ENCODE data around the gene SV2B. TPM values are rescaled to one million over a fixed set of nuclear protein-coding genes. Genes with fewer than 3 reads are reported as not detected.
A peak's percentile ranks its signal among the peaks of the same experiment; 100 is the strongest.

Gene SV2B
- total and polyA plus RNA-seq, 9 donors, result 2.6 to 4.6 (median 3.1) TPM

- WGBS (ENCODE audit: insufficient coverage), result 40% methylated on average over 1 of the region's 10 CpGs
- no peaks in the 10 kb centered on the region for H3K9me3 ChIP-seq (replicated peaks; ENCODE audit: control insufficient read depth, low read depth, low read length)
- H3K4me3 ChIP-seq (ENCODE audit: low read length), result no peak overlapping the region
- H3K4me1 ChIP-seq (ENCODE audit: control insufficient read depth, insufficient read depth, low read length), result no peaks in the 10 kb centered on the region
- no peaks in the 10 kb centered on the region for H3K36me3 ChIP-seq (ENCODE audit: control insufficient read depth, insufficient read depth, low read length)
- no peak overlapping the region for H3K27ac ChIP-seq (ENCODE audit: low read length)
- DNase-seq, result no peak
- H3K27me3 ChIP-seq (ENCODE audit: control insufficient read depth, insufficient read depth, low read length), result peaks cover 2% of the 10 kb centered on the region
These were observed 35.4 kb downstream of the SV2B start for GRCh38 chr15:91135201-91136130.

- peaks cover 2% of the 10 kb centered on the region for H3K27me3 ChIP-seq (ENCODE audit: control insufficient read depth, insufficient read depth, low read length)
- no peak for DNase-seq
These were observed 36.4 kb downstream of the SV2B start for GRCh38 chr15:91136386-91136923.

GRCh38 chr15:91140601-91141000 lies 40.5 kb downstream of the SV2B start:
- H3K4me1 ChIP-seq (ENCODE audit: control insufficient read depth, insufficient read depth, low read length), result no peaks in the 10 kb centered on the region
- no peak overlapping the region for H3K4me3 ChIP-seq (ENCODE audit: low read length)
- no peaks in the 10 kb centered on the region for H3K36me3 ChIP-seq (ENCODE audit: control insufficient read depth, insufficient read depth, low read length)
- 60% methylated on average over 1 of the region's 1 CpG for WGBS (ENCODE audit: insufficient coverage)
- no peaks in the 10 kb centered on the region for H3K9me3 ChIP-seq (replicated peaks; ENCODE audit: control insufficient read depth, low read depth, low read length)
- H3K27ac ChIP-seq (ENCODE audit: low read length), result no peak overlapping the region
- DNase-seq, result no peak
- peaks cover 5% of the 10 kb centered on the region for H3K27me3 ChIP-seq (ENCODE audit: control insufficient read depth, insufficient read depth, low read length)

More at GRCh38 chr15:91136386-91136923, 36.4 kb downstream of the SV2B start:
- no peak overlapping the region for H3K4me3 ChIP-seq (ENCODE audit: low read length)
- no peaks in the 10 kb centered on the region for H3K9me3 ChIP-seq (replicated peaks; ENCODE audit: control insufficient read depth, low read depth, low read length)
- H3K27ac ChIP-seq (ENCODE audit: low read length), result no peak overlapping the region
- H3K4me1 ChIP-seq (ENCODE audit: control insufficient read depth, insufficient read depth, low read length), result no peaks in the 10 kb centered on the region
- H3K36me3 ChIP-seq (ENCODE audit: control insufficient read depth, insufficient read depth, low read length), result no peaks in the 10 kb centered on the region
- 69% methylated on average over 8 of the region's 9 CpGs for WGBS (ENCODE audit: insufficient coverage)

- Histone ChIP-seq H3K36me3 (ENCODE audit: control insufficient read depth, insufficient read depth, low read length) (no peaks in the 10 kb centered on the region), H3K27ac (ENCODE audit: low read length) (no peak overlapping the region), H3K27me3 (ENCODE audit: control insufficient read depth, insufficient read depth, low read length) (peaks cover 5% of the 10 kb centered on the region), H3K4me3 (ENCODE audit: low read length) (no peak overlapping the region), H3K4me1 (ENCODE audit: control insufficient read depth, insufficient read depth, low read length) (no peaks in the 10 kb centered on the region), H3K9me3 (replicated peaks; ENCODE audit: control insufficient read depth, low read depth, low read length) (no peaks in the 10 kb centered on the region)
- peak; percentile 6 for DNase-seq
- WGBS (ENCODE audit: insufficient coverage), result 81% methylated on average over 3 of the region's 4 CpGs
These were observed 41.0 kb downstream of the SV2B start for GRCh38 chr15:91141097-91141496.

GRCh38 chr15:91142106-91142744 lies 42.2 kb downstream of the SV2B start:
- 82% methylated on average over 1 of the region's 1 CpG for WGBS (ENCODE audit: insufficient coverage)
- H3K4me1 ChIP-seq (ENCODE audit: control insufficient read depth, insufficient read depth, low read length), result no peaks in the 10 kb centered on the region
- H3K27ac ChIP-seq (ENCODE audit: low read length), result no peak overlapping the region

GRCh38 chr15:91142946-91143345 lies 42.9 kb downstream of the SV2B start:
- H3K27ac ChIP-seq (ENCODE audit: low read length), result no peak overlapping the region
- H3K4me3 ChIP-seq (ENCODE audit: low read length), result no peak overlapping the region
- no peaks in the 10 kb centered on the region for H3K4me1 ChIP-seq (ENCODE audit: control insufficient read depth, insufficient read depth, low read length)
- DNase-seq, result no peak
- H3K9me3 ChIP-seq (replicated peaks; ENCODE audit: control insufficient read depth, low read depth, low read length), result no peaks in the 10 kb centered on the region
- H3K36me3 ChIP-seq (ENCODE audit: control insufficient read depth, insufficient read depth, low read length), result no peaks in the 10 kb centered on the region
- 72% methylated on average over 7 of the region's 7 CpGs for WGBS (ENCODE audit: insufficient coverage)
- peaks cover 3% of the 10 kb centered on the region for H3K27me3 ChIP-seq (ENCODE audit: control insufficient read depth, insufficient read depth, low read length)

More at GRCh38 chr15:91142106-91142744, 42.2 kb downstream of the SV2B start:
- Histone ChIP-seq H3K27me3 (ENCODE audit: control insufficient read depth, insufficient read depth, low read length) (peaks cover 3% of the 10 kb centered on the region), H3K9me3 (replicated peaks; ENCODE audit: control insufficient read depth, low read depth, low read length) (no peaks in the 10 kb centered on the region), H3K36me3 (ENCODE audit: control insufficient read depth, insufficient read depth, low read length) (no peaks in the 10 kb centered on the region), H3K4me3 (ENCODE audit: low read length) (no peak overlapping the region)
- peak; percentile 17 for DNase-seq

- Histone ChIP-seq H3K36me3 (ENCODE audit: control insufficient read depth, insufficient read depth, low read length) (no peaks in the 10 kb centered on the region), H3K27ac (ENCODE audit: low read length) (no peak overlapping the region), H3K4me3 (ENCODE audit: low read length) (no peak overlapping the region), H3K4me1 (ENCODE audit: control insufficient read depth, insufficient read depth, low read length) (no peaks in the 10 kb centered on the region), H3K9me3 (replicated peaks; ENCODE audit: control insufficient read depth, low read depth, low read length) (no peaks in the 10 kb centered on the region), H3K27me3 (ENCODE audit: control insufficient read depth, insufficient read depth, low read length) (peaks cover 3% of the 10 kb centered on the region)
- DNase-seq, result no peak
- no CpG with 5 or more reads among the region's 1 CpG for WGBS (ENCODE audit: insufficient coverage)
These were observed 46.7 kb downstream of the SV2B start for GRCh38 chr15:91146728-91147127.

GRCh38 chr15:91148243-91148642 lies 48.2 kb downstream of the SV2B start:
- no peak for DNase-seq
- Histone ChIP-seq H3K9me3 (replicated peaks; ENCODE audit: control insufficient read depth, low read depth, low read length) (no peaks in the 10 kb centered on the region), H3K4me3 (ENCODE audit: low read length) (no peak overlapping the region), H3K27me3 (ENCODE audit: control insufficient read depth, insufficient read depth, low read length) (peaks cover 1% of the 10 kb centered on the region), H3K36me3 (ENCODE audit: control insufficient read depth, insufficient read depth, low read length) (no peaks in the 10 kb centered on the region), H3K27ac (ENCODE audit: low read length) (no peak overlapping the region), H3K4me1 (ENCODE audit: control insufficient read depth, insufficient read depth, low read length) (no peaks in the 10 kb centered on the region)
- WGBS (ENCODE audit: insufficient coverage), result 97% methylated on average over 2 of the region's 4 CpGs

GRCh38 chr15:91150502-91151160 lies 50.6 kb downstream of the SV2B start:
- Histone ChIP-seq H3K27me3 (ENCODE audit: control insufficient read depth, insufficient read depth, low read length) (peaks cover 4% of the 10 kb centered on the region), H3K27ac (ENCODE audit: low read length) (no peak overlapping the region), H3K9me3 (replicated peaks; ENCODE audit: control insufficient read depth, low read depth, low read length) (no peaks in the 10 kb centered on the region), H3K36me3 (ENCODE audit: control insufficient read depth, insufficient read depth, low read length) (no peaks in the 10 kb centered on the region), H3K4me3 (ENCODE audit: low read length) (no peak overlapping the region), H3K4me1 (ENCODE audit: control insufficient read depth, insufficient read depth, low read length) (no peaks in the 10 kb centered on the region)
- no peak for DNase-seq
- WGBS (ENCODE audit: insufficient coverage), result 20% methylated on average over 1 of the region's 4 CpGs

Data from muscle of leg (tissue), 11 donors.